ENCODE results near the gene EEF1AKMT3. TPM values are rescaled to one million over a fixed set of nuclear protein-coding genes. Genes with fewer than 3 reads are reported as not detected.

The EEF1AKMT3 gene
- total RNA-seq, 1 donor from 2014 or later, result 7.1 TPM

DNA sequence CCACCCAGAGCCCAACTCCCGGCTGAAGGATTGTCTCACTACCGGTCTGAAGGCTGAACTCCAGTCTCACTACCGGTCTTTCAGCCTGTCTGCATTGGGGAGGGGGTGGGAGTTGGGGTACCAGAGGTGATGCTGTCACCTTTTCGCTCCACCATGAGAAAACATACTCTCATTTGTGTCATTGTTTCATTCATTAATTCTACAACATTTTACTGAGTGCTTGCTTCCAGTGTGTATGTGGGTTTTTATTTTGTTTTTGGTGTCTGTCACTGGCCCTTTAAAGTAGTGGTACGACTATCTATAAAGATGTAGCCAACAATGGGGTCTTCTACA is 19.8 kb upstream of the EEF1AKMT3 start:
- FAIRE-seq (no peak), DNase-seq (ENCODE audit: low read depth) (no peak)
- Histone ChIP-seq H3K27me3 (ENCODE audit: control insufficient read depth, insufficient read depth, low read length) (no peaks in the 10 kb centered on the region), H3K36me3 (ENCODE audit: control insufficient read depth, insufficient read depth, low read length) (peaks cover 9% of the 10 kb centered on the region), H3K4me3 (ENCODE audit: low read depth, low read length) (peak overlapping the region; percentile 63)
- TF ChIP-seq, protein P1, sequence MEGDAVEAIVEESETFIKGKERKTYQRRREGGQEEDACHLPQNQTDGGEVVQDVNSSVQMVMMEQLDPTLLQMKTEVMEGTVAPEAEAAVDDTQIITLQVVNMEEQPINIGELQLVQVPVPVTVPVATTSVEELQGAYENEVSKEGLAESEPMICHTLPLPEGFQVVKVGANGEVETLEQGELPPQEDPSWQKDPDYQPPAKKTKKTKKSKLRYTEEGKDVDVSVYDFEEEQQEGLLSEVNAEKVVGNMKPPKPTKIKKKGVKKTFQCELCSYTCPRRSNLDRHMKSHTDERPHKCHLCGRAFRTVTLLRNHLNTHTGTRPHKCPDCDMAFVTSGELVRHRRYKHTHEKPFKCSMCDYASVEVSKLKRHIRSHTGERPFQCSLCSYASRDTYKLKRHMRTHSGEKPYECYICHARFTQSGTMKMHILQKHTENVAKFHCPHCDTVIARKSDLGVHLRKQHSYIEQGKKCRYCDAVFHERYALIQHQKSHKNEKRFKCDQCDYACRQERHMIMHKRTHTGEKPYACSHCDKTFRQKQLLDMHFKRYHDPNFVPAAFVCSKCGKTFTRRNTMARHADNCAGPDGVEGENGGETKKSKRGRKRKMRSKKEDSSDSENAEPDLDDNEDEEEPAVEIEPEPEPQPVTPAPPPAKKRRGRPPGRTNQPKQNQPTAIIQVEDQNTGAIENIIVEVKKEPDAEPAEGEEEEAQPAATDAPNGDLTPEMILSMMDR (IDR thresholded peaks at IDR 0.05; ENCODE audit: insufficient read depth, low read length, severe bottlenecking), result no peak

DNA sequence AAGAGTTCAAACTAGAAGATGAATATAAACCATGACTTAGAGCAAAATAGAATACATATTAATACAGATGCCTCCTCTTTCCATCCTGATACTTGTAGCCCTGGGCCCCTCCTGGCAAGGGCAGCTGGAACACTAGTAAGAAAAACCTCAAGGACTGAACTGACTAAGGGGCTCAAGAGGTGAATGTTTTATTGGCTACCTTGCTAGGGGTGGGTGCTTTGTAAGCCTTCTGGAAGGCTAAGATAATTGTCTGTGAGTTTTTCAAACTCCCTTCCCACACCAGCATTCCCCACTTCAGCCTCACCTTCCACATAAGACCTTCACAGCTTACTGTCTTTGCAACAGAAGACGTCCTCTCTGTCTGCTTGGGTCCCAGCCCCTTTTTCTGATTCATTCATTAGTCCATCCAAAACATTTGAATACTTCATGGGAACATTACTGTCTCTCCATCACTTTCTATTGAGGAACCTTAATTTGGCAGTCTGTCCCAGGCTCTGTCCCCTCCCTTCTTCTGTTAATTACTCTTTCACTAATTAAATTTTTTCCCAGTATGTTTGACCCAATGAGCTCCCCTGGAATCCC is 18.6 kb upstream of the EEF1AKMT3 start:
- Histone ChIP-seq H3K36me3 (ENCODE audit: control insufficient read depth, insufficient read depth, low read length) (peaks cover 7% of the 10 kb centered on the region), H3K27me3 (ENCODE audit: control insufficient read depth, insufficient read depth, low read length) (no peaks in the 10 kb centered on the region), H3K4me3 (ENCODE audit: low read depth, low read length) (no peak overlapping the region)
- TF ChIP-seq, protein P1 (IDR thresholded peaks at IDR 0.05; ENCODE audit: insufficient read depth, low read length, severe bottlenecking), result no peak
- FAIRE-seq (no peak), DNase-seq (ENCODE audit: low read depth) (no peak)

DNA sequence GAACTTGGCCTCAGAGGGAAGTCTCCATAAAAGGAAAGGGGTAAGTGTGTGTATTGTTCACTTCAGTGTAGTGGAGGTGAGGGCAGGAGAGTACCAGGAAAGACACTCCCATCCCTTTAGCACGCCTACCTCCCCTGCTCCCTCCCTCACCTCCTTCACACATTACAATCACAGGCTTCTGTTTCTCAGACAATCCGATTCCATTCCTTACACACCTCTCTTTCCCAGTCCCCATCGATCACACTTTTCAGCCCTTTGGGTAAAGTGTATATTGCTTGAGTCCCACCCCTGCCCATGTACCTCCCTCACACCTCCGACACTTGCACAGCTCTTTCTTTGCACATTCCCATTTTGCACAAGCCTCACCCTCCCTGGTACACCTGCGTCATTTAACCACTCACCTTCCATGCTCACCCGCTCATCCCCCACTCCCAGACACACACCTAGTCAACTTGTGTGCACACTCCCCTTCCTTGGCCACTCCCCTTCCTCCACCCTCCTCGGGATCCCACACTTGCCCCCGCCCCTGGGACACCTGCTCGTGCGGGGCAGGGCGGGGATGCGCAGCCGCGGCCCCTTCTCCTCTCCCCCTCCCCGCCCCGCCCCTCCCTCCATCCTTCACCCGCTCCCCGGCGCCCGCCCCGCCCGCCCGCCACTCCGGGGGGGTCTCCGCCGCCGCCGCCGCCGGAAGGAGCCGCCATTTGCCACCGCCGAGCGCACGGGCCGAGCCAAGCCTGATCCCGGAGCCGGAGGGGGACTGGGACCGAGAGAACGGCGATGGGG is 17.8 kb upstream of the EEF1AKMT3 start, which contains the start of gene MARCHF9:
TSS of gene MARCHF9 (plus strand) at position 693 of the 783 bp plus-strand sequence. CDS start 426 bp downstream, outside the sequence.
- FAIRE-seq, result peak; percentile 7
- DNase-seq (ENCODE audit: low read depth), result peak; percentile 76
- Histone ChIP-seq H3K36me3 (ENCODE audit: control insufficient read depth, insufficient read depth, low read length) (peaks cover 7% of the 10 kb centered on the region), H3K4me3 (ENCODE audit: low read depth, low read length) (peak within 1 kb of the TSS; percentile 45), H3K27me3 (ENCODE audit: control insufficient read depth, insufficient read depth, low read length) (no peaks in the 10 kb centered on the region)
- TF ChIP-seq, protein P1 (IDR thresholded peaks at IDR 0.05; ENCODE audit: insufficient read depth, low read length, severe bottlenecking), result no peak

DNA sequence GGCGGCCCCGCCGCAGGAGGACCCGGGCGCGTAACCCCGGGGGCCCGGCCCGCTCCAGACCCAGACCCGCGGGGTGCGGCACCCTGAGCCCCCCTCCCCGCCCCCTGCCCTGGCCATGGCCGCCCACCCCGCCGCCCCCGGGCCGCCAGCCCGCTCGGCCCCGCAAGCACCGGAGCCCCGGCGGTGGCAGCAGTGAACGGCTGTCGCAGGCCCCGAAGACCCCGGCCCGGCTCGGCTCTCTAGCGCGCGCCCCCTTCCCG is 17.3 kb upstream of the EEF1AKMT3 start:
- FAIRE-seq (no peak), DNase-seq (ENCODE audit: low read depth) (no peak)
- Histone ChIP-seq H3K27me3 (ENCODE audit: control insufficient read depth, insufficient read depth, low read length) (no peaks in the 10 kb centered on the region), H3K4me3 (ENCODE audit: low read depth, low read length) (peak overlapping the region; percentile 45), H3K36me3 (ENCODE audit: control insufficient read depth, insufficient read depth, low read length) (peaks cover 7% of the 10 kb centered on the region)
- TF ChIP-seq, protein P1 (IDR thresholded peaks at IDR 0.05; ENCODE audit: insufficient read depth, low read length, severe bottlenecking), result no peak

DNA sequence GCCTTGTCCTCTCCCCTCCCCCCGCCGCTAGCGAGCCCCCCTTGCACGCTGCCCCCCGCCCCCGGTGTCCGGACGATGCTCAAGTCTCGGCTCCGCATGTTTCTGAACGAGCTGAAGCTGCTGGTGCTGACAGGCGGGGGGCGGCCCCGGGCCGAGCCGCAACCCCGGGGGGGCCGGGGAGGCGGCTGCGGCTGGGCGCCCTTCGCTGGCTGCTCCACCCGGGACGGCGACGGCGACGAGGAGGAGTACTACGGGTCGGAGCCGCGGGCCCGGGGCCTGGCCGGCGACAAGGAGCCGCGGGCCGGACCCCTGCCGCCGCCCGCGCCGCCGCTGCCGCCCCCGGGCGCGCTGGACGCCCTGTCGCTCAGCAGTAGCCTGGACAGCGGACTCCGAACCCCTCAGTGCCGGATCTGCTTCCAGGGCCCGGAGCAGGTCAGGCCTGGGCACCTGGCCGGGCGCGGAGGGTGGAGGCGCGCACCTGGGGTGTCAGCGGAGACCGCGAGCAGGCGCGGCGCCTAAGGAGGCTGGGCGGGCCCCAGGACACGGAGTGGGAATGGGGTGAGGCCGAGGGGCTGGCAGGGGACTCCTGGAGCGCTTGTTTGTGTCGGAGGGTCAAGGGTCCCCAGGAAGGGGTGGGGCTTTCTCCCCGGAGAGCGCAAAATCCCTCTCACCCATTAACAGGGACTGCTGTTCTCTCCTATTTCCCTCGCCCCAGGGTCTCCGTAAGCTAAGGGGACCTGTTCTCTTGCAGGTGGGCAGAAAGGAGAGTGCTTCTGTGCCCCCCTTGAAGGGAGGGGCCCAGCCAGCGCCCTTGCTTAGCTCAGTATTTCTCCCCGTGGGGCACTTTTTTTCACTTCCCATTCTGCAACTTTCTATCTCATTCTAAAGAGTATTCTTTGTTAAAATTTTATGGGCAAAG is 16.7 kb upstream of the EEF1AKMT3 start:
- FAIRE-seq (no peak), DNase-seq (ENCODE audit: low read depth) (no peak)
- Histone ChIP-seq H3K27me3 (ENCODE audit: control insufficient read depth, insufficient read depth, low read length) (no peaks in the 10 kb centered on the region), H3K36me3 (ENCODE audit: control insufficient read depth, insufficient read depth, low read length) (peaks cover 4% of the 10 kb centered on the region), H3K4me3 (ENCODE audit: low read depth, low read length) (peak overlapping the region; percentile 45)
- TF ChIP-seq, protein P1 (IDR thresholded peaks at IDR 0.05; ENCODE audit: insufficient read depth, low read length, severe bottlenecking), result no peak

Data from bronchial epithelial cell (primary cell).